Caki2 (cell line): Measurements from ENCODE around the gene MKNK2. TPM values are rescaled to one million over a fixed set of nuclear protein-coding genes. Genes with fewer than 3 reads are reported as not detected.
"Not testable (repeated sequence)": the region's sequence is repeated elsewhere in the genome, so short reads cannot be mapped to it uniquely, and the experiment has no call there.

Experiments
- DNase-seq: peaks from one replicate; pipeline ENCODE4 v3.0.0-alpha.2; 2015; ENCODE audit warnings: low read depth
- in situ Hi-C: cut with HindIII; loops from 2 replicates; pipeline ENCODE4 v1.10.0; 2016; ENCODE audit warnings: low sequenced_read_pairs, low pct_unique_long_range_greater_than_20kb, mixed read lengths
- total RNA-seq: library from RNA; depleted of rRNA; stranded (reverse); fragments of >200 nt; shearing (Covaris generic); gene quantifications from 2 replicates; pipeline ENCODE4 v1.2.3, GENCODE V29; 2014; ENCODE audit warnings: low replicate concordance; rRNA removed

Gene MKNK2
- total RNA-seq, result 72.0 and 78.8 TPM in 2 replicates

- in situ Hi-C loops, result no loop called here
- DNase-seq, result peak; percentile 69
Measured at GRCh38 chr19:2050991-2051772, at the start of gene MKNK2. MKNK2 (minus strand) TSS chr19:2051244; CDS start chr19:2050851, 393 bp downstream.

GRCh38 chr19:2100719-2101061, 49.6 kb upstream of the MKNK2 start:
- DNase-seq, result no peak
- in situ Hi-C loops, result no loop called here

DNA sequence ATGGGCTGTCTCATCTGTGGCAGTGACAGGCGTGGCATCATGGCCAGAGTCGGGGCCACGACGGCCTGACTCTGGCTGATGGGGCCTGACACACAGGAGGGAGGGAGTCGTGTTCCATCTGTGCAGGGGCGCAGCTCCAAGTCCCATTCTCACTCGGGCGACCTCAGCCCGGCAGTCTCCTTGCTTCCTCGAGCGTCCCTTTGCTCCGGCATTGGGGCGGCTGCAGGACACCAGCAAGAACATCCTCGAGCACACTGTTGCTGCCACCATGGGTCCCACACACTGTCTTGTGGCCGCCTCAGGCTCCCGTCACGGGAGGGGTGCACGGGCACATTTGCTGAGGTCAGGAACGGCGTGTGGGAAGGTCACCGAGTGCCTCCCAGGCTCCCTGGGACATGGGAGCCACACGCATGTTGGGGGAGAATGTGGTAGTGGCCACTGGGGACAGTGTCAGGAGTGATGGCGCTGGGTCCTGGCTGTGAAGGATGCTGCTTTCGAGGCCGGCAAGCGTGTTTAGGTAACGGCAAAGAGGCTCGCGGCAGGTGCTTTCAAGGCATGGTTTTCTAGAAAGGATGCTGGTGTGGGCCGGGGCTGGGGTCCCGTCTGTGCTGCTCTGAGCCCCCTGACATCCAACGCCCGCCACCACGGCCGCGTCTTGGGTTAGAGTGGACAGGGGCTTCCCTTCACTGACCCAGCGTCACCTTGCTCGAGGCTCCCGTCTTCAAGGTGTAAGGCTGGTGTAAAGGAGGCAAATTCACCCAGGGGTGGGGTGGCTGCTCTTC, 49.1 kb upstream of the MKNK2 start:
- DNase-seq, result no peak
- in situ Hi-C loops, result no loop called here

DNA sequence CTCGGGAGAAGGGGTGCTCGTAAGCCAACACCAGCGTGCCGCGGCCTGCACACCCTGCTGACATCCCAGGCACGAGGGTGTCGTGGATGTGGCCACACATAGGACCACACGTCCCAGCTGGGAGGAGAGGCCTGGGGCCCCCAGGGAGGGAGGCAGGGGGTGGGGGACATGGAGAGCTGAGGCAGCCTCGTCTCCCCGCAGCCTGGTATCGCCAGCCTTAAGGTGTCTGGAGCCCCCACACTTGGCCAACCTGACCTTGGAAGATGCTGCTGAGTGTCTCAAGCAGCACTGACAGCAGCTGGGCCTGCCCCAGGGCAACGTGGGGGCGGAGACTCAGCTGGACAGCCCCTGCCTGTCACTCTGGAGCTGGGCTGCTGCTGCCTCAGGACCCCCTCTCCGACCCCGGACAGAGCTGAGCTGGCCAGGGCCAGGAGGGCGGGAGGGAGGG, 48.0 kb upstream of the MKNK2 start:
- DNase-seq, result no peak
- in situ Hi-C loops, result no loop called here

DNA sequence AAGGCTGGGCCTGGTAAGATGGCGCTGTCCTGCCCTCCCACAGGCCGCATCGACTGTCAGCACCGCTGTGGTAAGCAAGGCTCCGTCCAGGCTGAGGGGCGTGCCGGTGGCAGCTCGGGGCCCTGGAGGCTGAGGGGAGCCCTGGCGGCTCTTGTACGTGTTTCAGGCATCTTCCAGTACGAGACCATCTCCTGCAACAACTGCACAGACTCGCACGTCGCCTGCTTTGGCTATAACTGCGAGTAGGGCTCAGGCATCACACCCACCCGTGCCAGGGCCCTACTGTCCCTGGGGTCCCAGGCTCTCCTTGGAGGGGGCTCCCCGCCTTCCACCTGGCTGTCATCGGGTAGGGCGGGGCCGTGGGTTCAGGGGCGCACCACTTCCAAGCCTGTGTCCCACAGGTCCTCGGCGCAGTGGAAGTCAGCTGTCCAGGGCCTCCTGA, 46.9 kb upstream of the MKNK2 start:
- in situ Hi-C loops, result no loop called here
- DNase-seq, result no peak

- DNase-seq, result no peak
- in situ Hi-C loops, result no loop called here
Measured at GRCh38 chr19:2097203-2097885, 46.3 kb upstream of the MKNK2 start.

GRCh38 chr19:2096480-2097202, 45.6 kb upstream of the MKNK2 start, which contains the start of gene IZUMO4:
IZUMO4 (plus strand) TSS chr19:2096915; CDS start chr19:2096946, 31 bp downstream.
- DNase-seq, result peak; percentile 88
- in situ Hi-C loops, result no loop called here

DNA sequence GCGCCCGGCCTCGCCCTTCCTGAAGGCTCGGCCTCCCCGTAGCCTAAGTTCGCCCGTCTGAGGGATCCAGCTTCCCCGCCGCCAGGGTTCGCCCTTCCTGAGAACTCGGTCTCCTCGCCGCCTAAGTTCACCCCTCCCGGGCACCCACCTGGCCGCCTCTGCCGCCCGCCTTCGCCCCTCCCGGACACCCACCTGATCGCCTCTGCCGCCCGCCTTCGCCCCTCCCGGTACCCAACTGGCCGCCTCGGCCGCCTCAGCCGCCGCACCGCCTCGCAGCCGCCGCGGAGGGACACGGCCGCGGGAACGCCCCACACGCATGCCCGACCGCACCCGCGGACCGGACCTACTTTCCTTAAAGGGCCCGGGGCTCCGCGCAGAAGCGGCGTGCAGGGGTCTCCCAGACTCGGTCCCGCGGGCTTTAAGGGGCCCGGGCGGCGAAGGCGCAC, 45.0 kb upstream of the MKNK2 start, which contains the start of gene MOB3A:
Gene MOB3A, minus strand, starts transcription at position 293 of the 446 bp plus-strand sequence. CDS start 17,766 bp downstream, outside the sequence.
- no peak for DNase-seq
- in situ Hi-C loops, result no loop called here

GRCh38 chr19:2091926-2092525, 41.0 kb upstream of the MKNK2 start:
- in situ Hi-C loops, DNase-seq: not testable (repeated sequence)

DNA sequence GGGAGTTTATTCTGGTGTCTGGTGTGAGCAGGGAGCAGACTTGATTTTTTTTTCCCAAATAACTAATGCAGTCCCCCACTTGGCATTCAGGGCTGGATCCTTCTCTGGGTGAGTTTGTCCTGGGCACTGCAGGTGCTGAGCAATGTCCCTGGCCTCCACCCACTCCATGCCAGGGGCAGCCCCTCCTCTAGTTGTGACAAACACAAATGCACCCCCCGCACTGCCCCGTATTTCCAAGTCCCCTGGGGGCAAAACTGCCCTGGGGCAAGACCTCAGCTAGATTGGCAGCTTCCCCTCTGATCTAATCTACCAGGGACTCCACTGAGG, 38.6 kb upstream of the MKNK2 start:
- in situ Hi-C loops, result no loop called here

GRCh38 chr19:2089001-2089711, 38.1 kb upstream of the MKNK2 start:
- in situ Hi-C loops, result no loop called here
- peak; percentile 55 for DNase-seq

More for the DNA sequence above, 38.6 kb upstream of the MKNK2 start:
- DNase-seq, result no peak

- in situ Hi-C loops, result no loop called here
- peak; percentile 40 for DNase-seq
Measured at GRCh38 chr19:2087621-2088100, 36.6 kb upstream of the MKNK2 start.

DNA sequence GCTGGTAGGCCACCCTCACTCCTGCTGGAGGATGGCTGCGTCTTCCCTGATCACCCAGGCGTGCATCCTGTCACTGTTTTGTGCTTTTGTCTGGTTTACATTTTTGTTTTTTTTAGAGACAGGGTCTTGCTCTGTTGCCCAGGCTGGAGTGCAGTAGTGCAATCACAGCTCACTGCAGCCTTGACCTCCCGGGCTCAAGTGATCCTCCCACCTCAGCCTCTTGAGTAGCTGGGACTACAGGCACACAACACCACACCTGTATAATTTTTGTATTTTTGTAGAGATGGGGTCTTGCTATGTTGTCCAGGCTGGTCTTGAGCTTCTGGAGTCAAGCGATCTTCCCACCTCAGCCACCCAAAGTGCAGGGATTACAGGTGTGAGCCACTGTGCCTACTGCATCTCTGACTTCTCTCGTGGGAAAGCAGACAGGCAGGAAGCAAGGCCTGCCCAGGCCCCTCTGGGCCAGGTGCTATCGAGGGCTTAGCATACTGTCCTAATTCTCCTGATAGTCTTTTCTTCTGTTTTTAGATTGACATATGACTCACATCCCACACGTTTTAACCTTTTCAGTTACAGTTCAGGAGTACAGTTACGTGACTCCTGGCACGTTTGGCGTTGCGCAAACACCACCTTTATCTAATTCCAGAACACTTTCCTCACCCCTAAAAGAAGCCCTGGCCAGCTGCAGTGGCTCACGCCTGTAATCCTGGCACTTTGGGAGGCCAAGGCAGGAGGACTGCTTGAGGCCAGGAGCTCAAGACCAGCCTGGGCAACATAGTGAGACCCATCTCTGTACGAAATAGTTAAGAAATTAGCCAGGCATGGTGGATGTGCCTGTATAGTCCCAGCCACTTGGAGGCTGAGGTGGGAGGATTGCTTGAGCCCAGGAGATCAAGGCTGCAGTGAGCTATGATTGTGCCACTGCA, 35.9 kb upstream of the MKNK2 start:
- peak; percentile 87 for DNase-seq
- in situ Hi-C loops, result not testable (repeated sequence)

- DNase-seq, result peak; percentile 82
- in situ Hi-C loops, result no loop called here
Measured at GRCh38 chr19:2084993-2085720, 34.1 kb upstream of the MKNK2 start.

DNA sequence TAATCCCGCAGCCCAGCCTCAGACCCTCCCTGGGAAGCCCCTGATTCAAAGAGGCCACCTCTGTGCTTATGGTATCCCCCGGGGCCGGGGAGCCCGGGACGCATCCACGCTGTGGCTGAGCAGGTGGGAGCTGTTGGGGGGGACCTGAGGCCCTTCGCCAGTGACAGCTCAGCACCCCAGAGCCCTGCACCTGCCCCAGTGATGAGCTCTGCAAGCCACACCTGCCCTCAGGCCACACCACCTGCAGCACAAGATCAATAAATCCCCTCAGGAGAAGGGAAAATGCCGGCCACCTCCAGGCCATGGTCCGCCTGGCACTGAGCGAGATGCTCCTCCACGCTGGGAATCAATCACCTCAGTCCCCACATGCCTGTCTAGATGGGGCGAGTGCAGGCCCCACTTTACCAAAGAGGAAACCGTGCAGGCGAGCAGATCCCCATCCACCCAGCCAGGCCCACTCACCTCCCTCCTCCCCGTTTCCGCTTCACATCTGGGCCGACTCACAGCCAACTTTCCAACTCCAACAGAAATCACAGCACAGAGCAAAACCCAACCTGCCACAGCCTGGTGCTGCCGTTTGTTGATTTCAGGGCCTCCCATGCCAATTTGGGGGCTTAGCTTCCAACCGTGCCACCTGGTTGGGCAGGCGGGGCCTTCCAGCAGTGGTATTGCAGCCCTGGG, 32.3 kb upstream of the MKNK2 start:
- in situ Hi-C loops, result no loop called here
- no peak for DNase-seq
